RWPE2 (cell line): ENCODE data around the gene CNOT4.
A peak's percentile ranks its signal among the peaks of the same experiment; 100 is the strongest.

Source experiments
- ATAC-seq: fragments of 200-7000 bp; cut with Tn5 transposase; 3 replicates; pipeline ENCODE4 v1.9.1; 2021; ENCODE audit warnings: low read depth
- DNase-seq: peaks from one replicate; pipeline ENCODE4 v3.0.0-alpha.2; 2020; ENCODE audit warnings: low spot score
- H3K27ac ChIP-seq: fragments of 450-650 bp; 2 replicates; pipeline ENCODE4 v1.5.1; 2017; ENCODE audit warnings: mild to moderate bottlenecking; ENCODE audit not compliant: poor library complexity, severe bottlenecking
- H3K27me3 ChIP-seq: fragments of 250-450 bp; sonication (Bioruptor Pico); 2 replicates; pipeline ENCODE4 v1.5.1; 2021; ENCODE audit warnings: mild to moderate bottlenecking, moderate library complexity; ENCODE audit not compliant: insufficient read depth, poor library complexity, severe bottlenecking
- H3K36me3 ChIP-seq: fragments of 250-450 bp; sonication (Bioruptor Pico); 2 replicates; pipeline ENCODE4 v1.5.1; 2020; ENCODE audit warnings: low read depth, mild to moderate bottlenecking, moderate library complexity
- H3K4me1 ChIP-seq: fragments of 250-450 bp; sonication (Bioruptor Pico); 2 replicates; pipeline ENCODE4 v1.5.1; 2021; ENCODE audit warnings: mild to moderate bottlenecking, moderate library complexity; ENCODE audit not compliant: insufficient read depth, poor library complexity, severe bottlenecking
- H3K4me3 ChIP-seq: fragments of 250-450 bp; sonication (Bioruptor Pico); 2 replicates; pipeline ENCODE4 v1.5.1; 2021; ENCODE audit warnings: mild to moderate bottlenecking, moderate library complexity; ENCODE audit not compliant: severe bottlenecking
- H3K9me3 ChIP-seq: fragments of 250-450 bp; sonication (Bioruptor Pico); 2 replicates; pipeline ENCODE4 v1.5.1; 2021; ENCODE audit warnings: mild to moderate bottlenecking, moderate library complexity; ENCODE audit not compliant: severe bottlenecking
- TF ChIP-seq, protein P1 (sequence below): fragments of 450-650 bp; IDR thresholded peaks from one replicate; pipeline ENCODE4 v1.5.1; 2017; ENCODE audit warnings: mild to moderate bottlenecking, moderate library complexity; ENCODE audit not compliant: poor library complexity, severe bottlenecking

CNOT4 gene

DNA sequence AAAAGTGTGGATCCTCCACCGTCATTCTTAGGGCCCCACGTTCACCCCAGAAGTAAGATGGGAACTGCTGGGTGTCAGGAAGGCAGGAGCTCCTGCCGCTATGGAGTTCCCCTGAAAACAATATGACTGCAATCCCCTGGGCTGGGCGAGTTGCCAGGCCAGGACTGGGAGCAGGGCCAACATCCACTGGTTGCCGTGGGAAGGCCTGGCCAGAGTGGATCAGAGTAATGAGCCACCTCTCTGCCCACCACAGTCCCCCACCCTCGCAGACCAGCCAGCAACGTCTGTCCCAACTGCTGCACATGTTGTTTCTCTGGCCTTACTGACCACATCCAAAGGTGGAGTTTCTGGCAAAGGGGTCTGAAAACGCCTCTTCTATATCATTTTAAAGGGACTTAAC, 189.6 kb downstream of the CNOT4 start:
- no peak overlapping the region for H3K4me3 ChIP-seq
- no peaks in the 10 kb centered on the region for H3K27me3 ChIP-seq
- TF ChIP-seq, protein P1, sequence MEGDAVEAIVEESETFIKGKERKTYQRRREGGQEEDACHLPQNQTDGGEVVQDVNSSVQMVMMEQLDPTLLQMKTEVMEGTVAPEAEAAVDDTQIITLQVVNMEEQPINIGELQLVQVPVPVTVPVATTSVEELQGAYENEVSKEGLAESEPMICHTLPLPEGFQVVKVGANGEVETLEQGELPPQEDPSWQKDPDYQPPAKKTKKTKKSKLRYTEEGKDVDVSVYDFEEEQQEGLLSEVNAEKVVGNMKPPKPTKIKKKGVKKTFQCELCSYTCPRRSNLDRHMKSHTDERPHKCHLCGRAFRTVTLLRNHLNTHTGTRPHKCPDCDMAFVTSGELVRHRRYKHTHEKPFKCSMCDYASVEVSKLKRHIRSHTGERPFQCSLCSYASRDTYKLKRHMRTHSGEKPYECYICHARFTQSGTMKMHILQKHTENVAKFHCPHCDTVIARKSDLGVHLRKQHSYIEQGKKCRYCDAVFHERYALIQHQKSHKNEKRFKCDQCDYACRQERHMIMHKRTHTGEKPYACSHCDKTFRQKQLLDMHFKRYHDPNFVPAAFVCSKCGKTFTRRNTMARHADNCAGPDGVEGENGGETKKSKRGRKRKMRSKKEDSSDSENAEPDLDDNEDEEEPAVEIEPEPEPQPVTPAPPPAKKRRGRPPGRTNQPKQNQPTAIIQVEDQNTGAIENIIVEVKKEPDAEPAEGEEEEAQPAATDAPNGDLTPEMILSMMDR: no peak

DNA sequence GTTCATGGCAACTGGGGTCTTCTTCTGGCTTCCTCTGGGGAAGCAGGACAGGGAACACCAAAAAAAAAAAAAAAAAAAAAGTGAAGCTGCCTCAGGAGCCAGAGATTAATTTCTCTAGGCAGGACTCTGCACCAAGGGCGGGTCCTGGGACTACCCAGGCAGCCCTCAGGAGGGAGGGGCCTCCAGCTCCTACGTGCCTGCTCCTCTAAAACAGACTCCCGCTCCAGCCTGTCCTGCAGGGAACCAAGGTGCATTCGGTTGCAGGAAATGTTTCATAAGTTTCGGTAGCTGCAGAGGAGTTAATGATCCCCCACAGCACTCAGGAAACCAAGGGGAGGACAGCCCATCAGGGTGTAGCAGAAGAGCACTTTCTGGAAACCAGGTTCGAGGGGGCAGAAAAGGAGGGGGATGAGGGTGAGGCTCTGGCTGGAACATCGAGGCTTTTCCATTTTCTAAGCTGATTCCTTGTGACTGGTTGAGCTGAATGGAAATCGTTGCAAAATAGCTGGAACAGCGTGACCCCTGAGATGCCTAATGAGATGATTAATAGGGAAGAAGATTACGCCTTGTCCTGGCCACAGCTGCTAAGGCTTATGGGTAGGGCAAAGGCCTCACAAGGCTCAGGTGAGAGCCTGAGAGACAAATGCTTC, 192.1 kb downstream of the CNOT4 start:
- Histone ChIP-seq H3K9me3 (no peaks in the 10 kb centered on the region), H3K36me3 (no peaks in the 10 kb centered on the region), H3K4me1 (peaks cover 22% of the 10 kb centered on the region), H3K4me3 (no peak overlapping the region), H3K27ac (peak overlapping the region; percentile 72), H3K27me3 (no peaks in the 10 kb centered on the region)
- ATAC-seq: peak; percentile 87
- TF ChIP-seq, protein P1: no peak
- DNase-seq: no peak

More for the DNA sequence above, 189.6 kb downstream of the CNOT4 start:
- H3K27ac ChIP-seq: peak overlapping the region; percentile 72
- H3K9me3 ChIP-seq: no peaks in the 10 kb centered on the region
- ATAC-seq (peak; percentile 66), DNase-seq (no peak)
- H3K36me3 ChIP-seq: no peaks in the 10 kb centered on the region
- peaks cover 22% of the 10 kb centered on the region for H3K4me1 ChIP-seq

DNA sequence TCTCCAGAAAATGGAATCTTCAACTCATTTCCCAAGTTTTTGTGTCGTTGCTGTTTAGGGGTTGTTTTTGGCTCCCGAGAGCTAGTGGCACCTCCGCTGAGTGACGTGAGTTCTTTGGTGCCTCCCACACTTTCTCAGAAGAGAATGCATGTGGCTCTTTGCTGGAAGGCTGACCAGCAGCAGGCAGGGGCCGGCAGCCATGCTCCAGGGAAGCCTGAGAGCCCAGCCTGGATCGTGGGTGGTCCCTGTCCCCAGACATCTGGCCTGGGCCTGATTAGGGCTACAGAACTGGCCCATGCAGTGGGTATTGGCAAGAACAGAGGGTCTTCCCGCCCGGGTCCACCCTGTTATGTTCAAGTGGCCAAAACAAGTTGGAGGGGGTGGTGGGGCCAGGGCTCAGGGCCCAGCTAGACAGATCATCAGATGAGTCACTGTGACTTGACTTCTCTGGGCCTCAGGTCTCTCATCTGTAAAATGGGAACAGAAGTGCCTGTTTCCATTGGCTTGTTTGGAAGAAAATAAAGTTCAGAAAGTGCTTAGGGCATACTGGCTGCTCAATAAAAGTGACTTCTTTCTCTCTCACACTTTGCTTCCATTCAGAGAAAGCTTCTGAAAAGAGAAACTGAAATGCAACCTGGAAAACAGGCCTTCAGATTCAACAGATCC, 193.1 kb downstream of the CNOT4 start:
- Histone ChIP-seq H3K27ac (peak overlapping the region; percentile 72), H3K27me3 (no peaks in the 10 kb centered on the region), H3K36me3 (no peaks in the 10 kb centered on the region), H3K4me1 (peaks cover 22% of the 10 kb centered on the region), H3K4me3 (no peak overlapping the region), H3K9me3 (no peaks in the 10 kb centered on the region)
- DNase-seq: no peak
- no peak for ATAC-seq
- TF ChIP-seq, protein P1: no peak

DNA sequence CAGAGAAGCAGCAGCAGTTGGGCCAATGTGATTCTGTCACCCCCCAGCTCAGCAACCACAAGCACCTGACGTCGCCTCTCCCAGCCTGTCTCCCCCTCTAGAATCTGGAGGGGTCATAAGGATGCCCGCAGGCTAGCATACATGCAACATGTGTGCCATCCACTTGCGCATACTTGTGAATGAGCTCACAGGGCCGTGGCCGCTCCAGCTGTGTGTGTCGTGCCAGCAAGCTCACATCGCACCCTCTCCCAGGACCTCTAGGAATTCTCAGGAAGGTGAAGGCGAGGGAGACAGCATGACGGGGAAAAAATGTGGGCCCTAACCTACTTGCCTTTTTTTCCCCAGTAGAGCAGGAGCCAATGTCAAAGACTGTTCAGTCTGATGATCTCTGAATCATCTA, 195.9 kb downstream of the CNOT4 start:
- TF ChIP-seq, protein P1: no peak
- Histone ChIP-seq H3K36me3 (no peaks in the 10 kb centered on the region), H3K4me1 (peaks cover 14% of the 10 kb centered on the region), H3K4me3 (no peak overlapping the region), H3K27ac (no peak overlapping the region), H3K9me3 (no peaks in the 10 kb centered on the region), H3K27me3 (no peaks in the 10 kb centered on the region)
- ATAC-seq (no peak), DNase-seq (no peak)
